Prostate gland (tissue), 2 donors: ENCODE data around the gene TMEM231. TPM values are rescaled to one million over a fixed set of nuclear protein-coding genes. Genes with fewer than 3 reads are reported as not detected.
"Not testable (repeated sequence)": the region's sequence is repeated elsewhere in the genome, so short reads cannot be mapped to it uniquely, and the experiment has no call there.

Experiments
- DNase-seq: peaks from one replicate; pipeline ENCODE4 v3.0.0-alpha.2; 2019; ENCODE audit warnings: low spot score
- H3K27ac ChIP-seq, 2 donors: fragments of 200-600 bp; sonication (generic); 2 replicates each; pipeline ENCODE4 v1.5.1; 2017 to 2019
- H3K27me3 ChIP-seq: fragments of 200-600 bp; sonication (generic); replicated peaks from 2 replicates; pipeline ENCODE4 v1.5.1; 2019; ENCODE audit not compliant: insufficient read depth
- H3K36me3 ChIP-seq, 2 donors: fragments of 200-600 bp; sonication (generic); 1 replicate in 1 of 2; 2 replicates in 1 of 2; pipeline versions ENCODE4 v1.5.1 to v1.8.1; 2017 to 2019
- H3K4me1 ChIP-seq: fragments of 200-600 bp; sonication (generic); replicated peaks from 2 replicates; pipeline ENCODE4 v1.5.1; 2019
- H3K4me3 ChIP-seq, 2 donors: fragments of 200-600 bp; sonication (generic); 2 replicates each; pipeline ENCODE4 v1.5.1; 2017 to 2019
- H3K9me3 ChIP-seq: fragments of 200-600 bp; sonication (generic); 2 replicates; pipeline ENCODE4 v1.5.1; 2017
- POLR2A ChIP-seq: fragments of 450-650 bp; IDR thresholded peaks from one replicate; pipeline ENCODE4 v1.6.1; 2016; ENCODE audit warnings: antibody characterized with exemption, mild to moderate bottlenecking
- POLR2AphosphoS5 ChIP-seq: sonication (generic); formaldehyde crosslinking; IDR thresholded peaks from one replicate; pipeline ENCODE4 v1.6.1; 2017; ENCODE audit warnings: antibody characterized with exemption
- WGBS: methylation state at CpG from one replicate; pipeline ENCODE4 v1.1.5; 2018; 5-methylcytosine and 5-hydroxymethylcytosine counted together
- intact Hi-C: fragments of 100-400 bp; cut with DNase I; formaldehyde crosslinking; loops from one replicate; pipeline ENCODE4 v1.14.2; 2022
- total RNA-seq, 2 donors: library from RNA; depleted of rRNA; stranded (reverse); fragments of >200 nt; gene quantifications; one replicate each; pipeline ENCODE4 v1.1.0, GENCODE V29; 2016
- TF ChIP-seq, protein P1 (sequence below), 4 experiments: fragments of 200-600 bp in 2 of 4; fragments of 450-650 bp in 2 of 4; sonication (generic) in 2 of 4; IDR thresholded peaks; 1 replicate in 3 of 4; 2 replicates in 1 of 4; pipeline ENCODE4 v1.5.1; 2016 to 2019; ENCODE audit warnings: antibody characterized with exemption in 4 of 4, mild to moderate bottlenecking in 2 of 4, moderate library complexity in 2 of 4

Gene TMEM231
- total RNA-seq, 2 donors from 2014 or later = 7.7 to 17.2 TPM

DNA sequence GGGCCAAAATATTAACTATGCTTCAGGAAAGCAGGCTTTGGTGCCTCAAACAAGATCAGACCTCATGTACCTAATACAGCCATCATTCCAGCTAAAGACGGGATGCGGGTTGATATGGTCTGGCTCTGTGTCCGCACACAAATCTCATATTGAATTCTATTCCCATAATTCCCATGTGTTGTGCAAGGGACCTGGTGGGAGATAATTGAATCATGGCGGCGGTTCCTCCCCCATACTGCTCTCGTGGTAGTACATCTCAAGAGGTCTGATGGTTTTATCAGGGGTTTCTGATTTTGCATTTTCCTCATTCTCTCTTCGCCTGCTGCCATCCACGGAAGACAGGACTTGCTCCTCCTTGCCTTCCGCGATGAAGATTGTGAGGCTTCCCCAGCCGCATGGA lies 41.8 kb downstream of the TMEM231 start:
- Histone ChIP-seq H3K27ac (no peak overlapping the region), H3K4me1 (no peaks in the 10 kb centered on the region), H3K36me3 (no peaks in the 10 kb centered on the region), H3K27me3 (no peaks in the 10 kb centered on the region), H3K4me3 (no peak overlapping the region), H3K9me3 (no peaks in the 10 kb centered on the region)
- TF ChIP-seq, protein P1, sequence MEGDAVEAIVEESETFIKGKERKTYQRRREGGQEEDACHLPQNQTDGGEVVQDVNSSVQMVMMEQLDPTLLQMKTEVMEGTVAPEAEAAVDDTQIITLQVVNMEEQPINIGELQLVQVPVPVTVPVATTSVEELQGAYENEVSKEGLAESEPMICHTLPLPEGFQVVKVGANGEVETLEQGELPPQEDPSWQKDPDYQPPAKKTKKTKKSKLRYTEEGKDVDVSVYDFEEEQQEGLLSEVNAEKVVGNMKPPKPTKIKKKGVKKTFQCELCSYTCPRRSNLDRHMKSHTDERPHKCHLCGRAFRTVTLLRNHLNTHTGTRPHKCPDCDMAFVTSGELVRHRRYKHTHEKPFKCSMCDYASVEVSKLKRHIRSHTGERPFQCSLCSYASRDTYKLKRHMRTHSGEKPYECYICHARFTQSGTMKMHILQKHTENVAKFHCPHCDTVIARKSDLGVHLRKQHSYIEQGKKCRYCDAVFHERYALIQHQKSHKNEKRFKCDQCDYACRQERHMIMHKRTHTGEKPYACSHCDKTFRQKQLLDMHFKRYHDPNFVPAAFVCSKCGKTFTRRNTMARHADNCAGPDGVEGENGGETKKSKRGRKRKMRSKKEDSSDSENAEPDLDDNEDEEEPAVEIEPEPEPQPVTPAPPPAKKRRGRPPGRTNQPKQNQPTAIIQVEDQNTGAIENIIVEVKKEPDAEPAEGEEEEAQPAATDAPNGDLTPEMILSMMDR (IDR thresholded peaks at IDR 0.05) = no peak
- TF ChIP-seq POLR2AphosphoS5 = no peak
- TF ChIP-seq POLR2A = no peak
- 94% methylated on average over 11 of the region's 11 CpGs for WGBS
- intact Hi-C loops = loop anchor here (10.0 kb wide), 1 partner anchor 111 kb away; the partner anchor contains the start of gene ADAT1
- DNase-seq = no peak

DNA sequence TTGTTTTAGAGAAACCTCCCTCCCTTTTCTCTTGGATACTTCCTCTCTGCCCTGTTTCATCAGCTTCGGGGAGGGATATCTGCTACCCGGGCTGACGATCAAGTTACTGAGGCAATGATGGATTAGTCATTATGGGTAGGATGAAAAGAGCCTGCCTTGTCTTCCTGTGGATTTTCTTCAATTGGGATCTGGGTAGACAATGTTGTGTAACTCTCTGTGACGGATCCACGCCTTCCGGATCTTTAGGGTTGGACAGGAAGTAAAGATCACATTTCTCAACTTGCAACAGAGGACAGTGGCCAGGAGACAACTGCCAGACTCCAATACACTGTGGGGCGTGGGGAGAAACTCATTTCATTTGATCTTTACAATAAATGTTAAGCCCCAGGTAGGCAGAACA lies 49.5 kb downstream of the TMEM231 start:
- Histone ChIP-seq H3K4me1 (no peaks in the 10 kb centered on the region), H3K9me3 (no peaks in the 10 kb centered on the region), H3K27ac (no peak overlapping the region), H3K36me3 (no peaks in the 10 kb centered on the region), H3K4me3 (no peak overlapping the region), H3K27me3 (no peaks in the 10 kb centered on the region)
- TF ChIP-seq POLR2AphosphoS5 (no peak), POLR2A (no peak)
- TF ChIP-seq, protein P1 (IDR thresholded peaks at IDR 0.05) = no peak
- WGBS = 33% methylated on average over 7 of the region's 7 CpGs
- intact Hi-C loops = no loop called here
- DNase-seq = no peak

DNA sequence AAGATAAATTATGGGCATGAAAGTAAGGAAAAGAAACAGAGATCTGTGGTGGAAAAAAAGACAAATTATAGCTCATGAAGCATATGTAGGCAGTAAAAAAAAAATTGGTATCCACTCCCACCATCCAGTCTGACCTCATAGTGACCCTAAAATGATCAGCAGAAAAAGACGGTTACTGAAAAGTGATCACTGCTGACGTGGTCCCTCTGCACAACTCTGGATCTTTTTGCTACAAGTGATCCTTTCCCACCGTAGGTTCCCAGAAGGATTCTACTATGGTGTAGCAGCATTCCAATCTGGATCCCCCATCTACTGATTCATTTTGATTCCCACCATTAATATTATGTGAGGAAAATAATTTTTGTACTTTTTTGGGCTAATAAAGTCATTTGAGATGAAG lies 49.9 kb downstream of the TMEM231 start:
- TF ChIP-seq, protein P1 (IDR thresholded peaks at IDR 0.05) = no peak
- TF ChIP-seq POLR2AphosphoS5 = no peak
- no peak for TF ChIP-seq POLR2A
- Histone ChIP-seq H3K4me3 (no peak overlapping the region), H3K4me1 (no peaks in the 10 kb centered on the region), H3K27me3 (no peaks in the 10 kb centered on the region), H3K27ac (no peak overlapping the region), H3K9me3 (no peaks in the 10 kb centered on the region), H3K36me3 (no peaks in the 10 kb centered on the region)
- 75% methylated on average over 3 of the region's 3 CpGs for WGBS
- no peak for DNase-seq
- intact Hi-C loops = no loop called here

- DNase-seq = no peak
- H3K4me1 ChIP-seq = no peaks in the 10 kb centered on the region
- no peak for TF ChIP-seq POLR2A
- TF ChIP-seq, protein P1 (IDR thresholded peaks at IDR 0.05) = no peak
- TF ChIP-seq POLR2AphosphoS5 = no peak
- H3K27ac ChIP-seq = no peak overlapping the region
- H3K36me3 ChIP-seq = no peaks in the 10 kb centered on the region
- intact Hi-C loops = no loop called here
- H3K9me3 ChIP-seq = no peaks in the 10 kb centered on the region
- no peaks in the 10 kb centered on the region for H3K27me3 ChIP-seq
- no peak overlapping the region for H3K4me3 ChIP-seq
- 95% methylated on average over 1 of the region's 1 CpG for WGBS
Observed at GRCh38 chr16:75503801-75504200, 52.3 kb downstream of the TMEM231 start.

DNA sequence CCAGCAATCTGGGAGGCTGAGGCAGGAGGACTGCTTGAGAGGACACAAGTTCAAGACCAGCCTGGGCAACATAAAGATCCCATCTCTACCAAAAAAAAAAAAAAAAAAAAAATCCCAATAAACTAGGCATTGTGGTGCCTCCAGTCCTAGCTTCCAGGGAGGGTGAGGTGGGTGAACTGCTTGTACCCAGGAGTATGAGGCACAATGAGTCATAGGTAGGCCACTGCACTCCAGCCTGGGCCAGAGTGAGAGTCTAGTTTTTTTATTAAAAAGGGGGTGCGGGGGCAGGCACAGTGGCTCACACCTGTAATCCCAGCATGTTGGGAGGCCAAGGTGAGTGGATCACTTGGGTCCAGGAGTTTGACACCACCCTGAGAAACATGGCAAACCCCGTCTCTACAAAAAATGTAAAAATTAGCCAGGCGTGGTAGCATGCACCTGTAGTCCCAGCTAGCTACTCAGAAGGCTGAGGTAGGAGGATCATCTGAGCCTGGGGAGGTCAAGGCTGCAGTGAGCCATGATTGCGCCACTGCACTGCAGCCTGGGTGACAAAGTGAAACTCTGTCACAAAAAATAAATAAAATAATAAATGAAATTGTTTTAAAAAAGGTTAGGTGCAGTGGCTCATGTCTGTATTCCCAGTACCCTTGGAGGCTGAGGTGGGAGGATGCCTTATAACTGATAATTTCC lies 53.0 kb downstream of the TMEM231 start:
- 92% methylated on average over 4 of the region's 4 CpGs for WGBS
- Histone ChIP-seq H3K9me3 (no peaks in the 10 kb centered on the region), H3K4me1 (no peaks in the 10 kb centered on the region), H3K4me3 (no peak overlapping the region), H3K27me3 (no peaks in the 10 kb centered on the region), H3K36me3 (no peaks in the 10 kb centered on the region), H3K27ac (no peak overlapping the region)
- intact Hi-C loops = no loop called here
- DNase-seq = no peak
- no peak for TF ChIP-seq POLR2AphosphoS5
- TF ChIP-seq, protein P1 (IDR thresholded peaks at IDR 0.05) = no peak
- TF ChIP-seq POLR2A = no peak

DNA sequence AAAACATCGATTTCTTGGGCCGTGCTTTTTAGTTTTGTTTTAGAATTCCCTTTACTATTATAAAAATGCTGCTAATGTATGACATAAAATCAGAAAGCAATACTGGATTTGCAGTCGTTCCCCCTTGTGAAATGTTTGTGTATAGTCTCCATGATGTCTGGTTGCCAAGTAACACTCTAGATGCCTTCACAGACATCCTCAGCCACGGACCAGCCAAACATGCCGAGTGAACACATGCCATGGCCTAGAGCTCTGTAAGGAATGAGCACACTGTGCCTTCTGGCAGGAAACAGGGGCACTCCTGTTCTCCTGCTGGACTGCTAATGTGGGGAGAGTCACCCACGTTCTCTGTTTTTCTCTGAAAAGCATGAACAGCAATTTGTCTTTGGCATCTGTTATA lies 54.2 kb downstream of the TMEM231 start:
- intact Hi-C loops, H3K36me3 ChIP-seq, H3K4me1 ChIP-seq, H3K9me3 ChIP-seq, DNase-seq, H3K27me3 ChIP-seq, H3K4me3 ChIP-seq, H3K27ac ChIP-seq: not testable (repeated sequence)
- 35% methylated on average over 6 of the region's 6 CpGs for WGBS
